ENCODE results near the gene MRPL44. TPM values are rescaled to one million over a fixed set of nuclear protein-coding genes. Genes with fewer than 3 reads are reported as not detected.

MRPL44 gene
- total and polyA plus RNA-seq, 2 of the 13 experiments (the other 11 are each of a cell fraction or from before 2014, with no cell fraction given): 38.4 to 78.0 TPM

DNA sequence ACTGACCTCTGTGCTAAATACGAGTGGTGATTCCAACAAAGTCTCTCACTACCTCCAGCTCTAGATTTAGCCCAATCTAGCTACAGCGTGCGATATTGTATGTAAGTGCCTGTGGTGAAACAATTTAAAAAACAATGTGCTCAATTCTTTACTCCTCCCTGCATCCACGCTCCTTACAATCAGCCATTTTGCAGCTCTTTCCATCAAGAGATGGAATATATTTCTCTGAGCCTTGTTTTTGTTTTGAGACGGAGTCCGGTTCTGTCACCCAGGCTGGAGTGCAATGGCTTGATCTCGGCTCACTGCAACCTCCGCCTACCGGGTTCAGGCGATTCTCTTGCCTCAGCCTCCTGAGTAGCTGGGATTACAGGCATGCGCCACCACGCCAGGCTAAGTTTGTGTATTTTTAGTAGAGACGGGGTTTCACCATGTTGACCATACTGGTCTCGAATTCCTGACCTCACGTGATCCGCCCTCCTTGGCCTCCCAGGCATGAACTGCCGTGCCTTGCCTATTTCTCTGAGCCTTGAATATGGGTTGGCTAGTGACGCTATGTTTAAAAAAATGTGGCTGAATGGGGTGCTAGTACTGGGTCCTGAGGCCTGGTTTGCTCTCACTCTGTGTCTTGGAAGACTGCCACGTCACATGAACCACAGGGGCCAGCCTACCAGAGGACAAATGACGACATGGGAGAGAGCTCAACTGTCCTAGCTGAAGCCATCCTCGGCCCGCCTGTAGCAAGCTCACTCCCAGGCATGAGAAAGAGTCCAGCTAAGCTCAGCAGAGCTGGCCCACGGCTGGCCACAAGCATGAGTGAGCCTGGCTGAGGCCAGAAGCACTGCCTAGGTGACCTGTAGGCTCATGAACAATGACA is 26.9 kb upstream of the MRPL44 start (continued):
- TF ChIP-seq, protein P1, sequence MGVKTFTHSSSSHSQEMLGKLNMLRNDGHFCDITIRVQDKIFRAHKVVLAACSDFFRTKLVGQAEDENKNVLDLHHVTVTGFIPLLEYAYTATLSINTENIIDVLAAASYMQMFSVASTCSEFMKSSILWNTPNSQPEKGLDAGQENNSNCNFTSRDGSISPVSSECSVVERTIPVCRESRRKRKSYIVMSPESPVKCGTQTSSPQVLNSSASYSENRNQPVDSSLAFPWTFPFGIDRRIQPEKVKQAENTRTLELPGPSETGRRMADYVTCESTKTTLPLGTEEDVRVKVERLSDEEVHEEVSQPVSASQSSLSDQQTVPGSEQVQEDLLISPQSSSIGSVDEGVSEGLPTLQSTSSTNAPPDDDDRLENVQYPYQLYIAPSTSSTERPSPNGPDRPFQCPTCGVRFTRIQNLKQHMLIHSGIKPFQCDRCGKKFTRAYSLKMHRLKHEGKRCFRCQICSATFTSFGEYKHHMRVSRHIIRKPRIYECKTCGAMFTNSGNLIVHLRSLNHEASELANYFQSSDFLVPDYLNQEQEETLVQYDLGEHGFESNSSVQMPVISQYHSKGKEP (CRISPR knock-in tag; IDR thresholded peaks at IDR 0.05): 0 out of 2 replicates have a peak, but pooled peaks have one; percentile 43
- TF ChIP-seq HCFC1 (IDR thresholded peaks at IDR 0.05; ENCODE audit: low read depth, low read length): no peak
- peak; percentile 73 for TF ChIP-seq MLX (CRISPR knock-in tag; IDR thresholded peaks at IDR 0.05)
- TF ChIP-seq, protein P2, sequence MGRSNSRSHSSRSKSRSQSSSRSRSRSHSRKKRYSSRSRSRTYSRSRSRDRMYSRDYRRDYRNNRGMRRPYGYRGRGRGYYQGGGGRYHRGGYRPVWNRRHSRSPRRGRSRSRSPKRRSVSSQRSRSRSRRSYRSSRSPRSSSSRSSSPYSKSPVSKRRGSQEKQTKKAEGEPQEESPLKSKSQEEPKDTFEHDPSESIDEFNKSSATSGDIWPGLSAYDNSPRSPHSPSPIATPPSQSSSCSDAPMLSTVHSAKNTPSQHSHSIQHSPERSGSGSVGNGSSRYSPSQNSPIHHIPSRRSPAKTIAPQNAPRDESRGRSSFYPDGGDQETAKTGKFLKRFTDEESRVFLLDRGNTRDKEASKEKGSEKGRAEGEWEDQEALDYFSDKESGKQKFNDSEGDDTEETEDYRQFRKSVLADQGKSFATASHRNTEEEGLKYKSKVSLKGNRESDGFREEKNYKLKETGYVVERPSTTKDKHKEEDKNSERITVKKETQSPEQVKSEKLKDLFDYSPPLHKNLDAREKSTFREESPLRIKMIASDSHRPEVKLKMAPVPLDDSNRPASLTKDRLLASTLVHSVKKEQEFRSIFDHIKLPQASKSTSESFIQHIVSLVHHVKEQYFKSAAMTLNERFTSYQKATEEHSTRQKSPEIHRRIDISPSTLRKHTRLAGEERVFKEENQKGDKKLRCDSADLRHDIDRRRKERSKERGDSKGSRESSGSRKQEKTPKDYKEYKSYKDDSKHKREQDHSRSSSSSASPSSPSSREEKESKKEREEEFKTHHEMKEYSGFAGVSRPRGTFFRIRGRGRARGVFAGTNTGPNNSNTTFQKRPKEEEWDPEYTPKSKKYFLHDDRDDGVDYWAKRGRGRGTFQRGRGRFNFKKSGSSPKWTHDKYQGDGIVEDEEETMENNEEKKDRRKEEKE (IDR thresholded peaks at IDR 0.05): no peak
- TF ChIP-seq ZNF574 (CRISPR knock-in tag; IDR thresholded peaks at IDR 0.05): peak; percentile 59; the same call in 1 of the 2 replicates
- TF ChIP-seq KLF9 (CRISPR knock-in tag; IDR thresholded peaks at IDR 0.05; ENCODE audit: low read depth): peak; percentile 45
- peak; percentile 50; the same call in 1 of the 2 replicates for TF ChIP-seq ZNF790 (CRISPR knock-in tag; IDR thresholded peaks at IDR 0.05; ENCODE audit: borderline replicate concordance)
- peak; percentile 75; the same call in 1 of the 2 replicates for TF ChIP-seq RFX5 (IDR thresholded peaks at IDR 0.05; ENCODE audit: low read depth, low read length)
- TF ChIP-seq ESRRA (CRISPR knock-in tag; IDR thresholded peaks at IDR 0.05; ENCODE audit: low read depth): peak; percentile 70
- TF ChIP-seq, protein P3, sequence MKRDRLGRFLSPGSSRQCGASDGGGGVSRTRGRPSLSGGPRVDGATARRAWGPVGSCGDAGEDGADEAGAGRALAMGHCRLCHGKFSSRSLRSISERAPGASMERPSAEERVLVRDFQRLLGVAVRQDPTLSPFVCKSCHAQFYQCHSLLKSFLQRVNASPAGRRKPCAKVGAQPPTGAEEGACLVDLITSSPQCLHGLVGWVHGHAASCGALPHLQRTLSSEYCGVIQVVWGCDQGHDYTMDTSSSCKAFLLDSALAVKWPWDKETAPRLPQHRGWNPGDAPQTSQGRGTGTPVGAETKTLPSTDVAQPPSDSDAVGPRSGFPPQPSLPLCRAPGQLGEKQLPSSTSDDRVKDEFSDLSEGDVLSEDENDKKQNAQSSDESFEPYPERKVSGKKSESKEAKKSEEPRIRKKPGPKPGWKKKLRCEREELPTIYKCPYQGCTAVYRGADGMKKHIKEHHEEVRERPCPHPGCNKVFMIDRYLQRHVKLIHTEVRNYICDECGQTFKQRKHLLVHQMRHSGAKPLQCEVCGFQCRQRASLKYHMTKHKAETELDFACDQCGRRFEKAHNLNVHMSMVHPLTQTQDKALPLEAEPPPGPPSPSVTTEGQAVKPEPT (CRISPR knock-in tag; IDR thresholded peaks at IDR 0.05; ENCODE audit: low read depth): peak; percentile 83; the same call in 1 of the 2 replicates
- TF ChIP-seq ARHGAP35 (CRISPR knock-in tag; IDR thresholded peaks at IDR 0.05; ENCODE audit: borderline replicate concordance): peak; percentile 72; the same call in 1 of the 2 replicates
- TF ChIP-seq ZNF616 (CRISPR knock-in tag; IDR thresholded peaks at IDR 0.05; ENCODE audit: low read depth): peak; percentile 45; the same call in 1 of the 2 replicates
- TF ChIP-seq PAXIP1 (CRISPR knock-in tag; conservative IDR thresholded peaks at IDR 0.05): peak; percentile 65; the same call in 1 of the 2 replicates

All from HepG2 (cell line).